NCI-H1694 treated with DMSO at 0.1 percent for 48 hours (cell line): ENCODE results near the gene TAOK2.

Experiments
- DNase-seq: peaks from one replicate; lab custom pipeline; 2025; lab: John Stamatoyannopoulos, UW

TAOK2 gene

DNA sequence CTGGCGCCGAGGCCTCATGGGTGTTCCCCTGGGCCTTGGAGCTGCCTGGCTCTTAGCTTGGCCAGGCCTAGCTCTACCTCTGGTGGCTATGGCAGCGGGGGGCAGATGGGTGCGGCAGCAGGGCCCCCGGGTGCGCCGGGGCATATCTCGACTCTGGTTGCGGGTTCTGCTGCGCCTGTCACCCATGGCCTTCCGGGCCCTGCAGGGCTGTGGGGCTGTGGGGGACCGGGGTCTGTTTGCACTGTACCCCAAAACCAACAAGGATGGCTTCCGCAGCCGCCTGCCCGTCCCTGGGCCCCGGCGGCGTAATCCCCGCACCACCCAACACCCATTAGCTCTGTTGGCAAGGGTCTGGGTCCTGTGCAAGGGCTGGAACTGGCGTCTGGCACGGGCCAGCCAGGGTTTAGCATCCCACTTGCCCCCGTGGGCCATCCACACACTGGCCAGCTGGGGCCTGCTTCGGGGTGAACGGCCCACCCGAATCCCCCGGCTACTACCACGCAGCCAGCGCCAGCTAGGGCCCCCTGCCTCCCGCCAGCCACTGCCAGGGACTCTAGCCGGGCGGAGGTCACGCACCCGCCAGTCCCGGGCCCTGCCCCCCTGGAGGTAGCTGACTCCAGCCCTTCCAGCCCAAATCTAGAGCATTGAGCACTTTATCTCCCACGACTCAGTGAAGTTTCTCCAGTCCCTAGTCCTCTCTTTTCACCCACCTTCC is 13.9 kb downstream of the TAOK2 start:
- no peak for DNase-seq

DNA sequence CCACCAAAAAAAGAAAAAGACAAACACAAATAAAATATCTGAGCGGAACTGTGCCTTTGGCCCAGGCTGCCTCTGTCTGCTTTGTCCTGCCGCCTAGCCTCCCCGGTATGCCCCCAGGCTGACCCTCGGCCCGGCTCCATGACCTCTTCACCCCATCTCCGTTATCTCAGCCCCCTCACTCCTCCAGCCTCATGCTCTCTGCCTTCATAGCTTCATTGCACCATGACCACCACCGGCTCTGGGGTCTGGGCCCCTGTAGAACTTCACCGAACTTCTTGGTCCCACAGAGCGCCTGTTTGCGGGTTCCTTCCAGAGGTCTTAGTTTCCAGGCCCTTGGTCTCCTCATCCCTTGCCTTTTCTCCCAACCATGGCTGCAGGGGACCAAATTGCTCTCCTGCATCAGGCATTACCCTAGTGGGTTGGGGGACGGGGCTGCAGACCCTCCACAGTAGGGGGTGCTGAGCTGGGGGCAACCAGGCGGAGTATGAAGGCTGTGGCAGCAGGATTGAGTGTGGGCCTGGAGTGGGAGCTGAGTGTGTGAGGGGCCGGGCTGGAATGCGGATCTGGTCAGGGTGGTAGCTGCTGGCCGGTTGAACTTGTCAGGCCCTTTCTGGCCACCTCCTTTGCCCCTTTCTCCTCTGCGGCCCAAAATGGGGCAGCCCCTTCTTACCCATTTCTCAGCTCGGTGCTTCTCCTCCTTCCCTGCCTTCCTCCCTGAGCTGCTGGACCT is 14.8 kb downstream of the TAOK2 start:
- DNase-seq, result no peak

DNA sequence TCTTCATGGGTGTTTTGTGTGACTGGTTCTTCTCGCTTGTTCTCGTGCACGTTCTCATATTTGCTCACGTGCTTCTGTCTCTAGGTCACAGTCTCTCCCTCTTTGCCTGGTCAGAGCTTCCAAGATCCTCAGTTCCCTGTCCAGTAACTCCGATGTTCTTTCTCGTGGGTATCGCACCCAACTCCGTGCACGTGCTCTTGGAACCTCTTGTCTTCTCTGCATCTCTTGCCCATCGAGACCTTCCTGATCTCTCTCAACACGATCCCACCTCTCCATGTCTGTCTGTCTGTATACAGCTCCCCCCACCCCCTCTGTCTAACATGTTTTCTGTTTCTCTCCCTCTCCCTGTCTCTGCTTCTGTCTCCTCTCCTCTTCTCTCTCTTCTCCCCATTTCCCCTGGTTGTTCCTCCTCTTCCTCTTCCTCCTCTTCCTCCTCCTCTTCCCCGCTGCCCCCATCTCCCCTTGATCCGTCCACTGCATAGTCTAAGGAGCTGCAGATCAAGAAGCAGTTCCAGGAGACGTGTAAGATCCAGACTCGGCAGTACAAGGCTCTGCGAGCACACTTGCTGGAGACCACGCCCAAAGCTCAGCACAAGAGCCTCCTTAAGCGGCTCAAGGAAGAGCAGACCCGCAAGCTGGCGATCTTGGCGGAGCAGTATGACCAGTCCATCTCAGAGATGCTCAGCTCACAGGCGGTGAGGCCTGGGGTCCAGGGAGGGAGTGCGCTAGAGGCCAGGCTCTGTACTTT is 15.6 kb downstream of the TAOK2 start:
- no peak for DNase-seq

DNA sequence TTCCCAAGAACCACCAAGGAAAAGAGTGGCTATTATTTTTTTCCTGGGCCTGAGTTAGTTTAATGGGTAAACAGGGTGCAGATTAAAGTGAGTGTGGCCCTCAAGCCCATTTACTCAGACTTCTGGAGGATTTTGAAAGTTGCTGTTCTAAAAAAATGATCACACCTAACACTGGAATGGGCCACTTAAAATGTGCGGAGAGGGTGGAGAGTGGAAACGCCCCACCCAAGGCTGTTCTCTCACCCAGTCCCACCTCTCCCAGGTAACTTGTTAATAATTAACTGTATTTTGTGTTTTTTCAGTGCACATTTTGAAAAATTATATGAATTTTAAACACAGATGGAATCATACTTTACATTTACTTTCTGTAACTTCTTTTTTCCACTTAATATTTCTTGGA is 16.4 kb downstream of the TAOK2 start:
- DNase-seq, result no peak

DNA sequence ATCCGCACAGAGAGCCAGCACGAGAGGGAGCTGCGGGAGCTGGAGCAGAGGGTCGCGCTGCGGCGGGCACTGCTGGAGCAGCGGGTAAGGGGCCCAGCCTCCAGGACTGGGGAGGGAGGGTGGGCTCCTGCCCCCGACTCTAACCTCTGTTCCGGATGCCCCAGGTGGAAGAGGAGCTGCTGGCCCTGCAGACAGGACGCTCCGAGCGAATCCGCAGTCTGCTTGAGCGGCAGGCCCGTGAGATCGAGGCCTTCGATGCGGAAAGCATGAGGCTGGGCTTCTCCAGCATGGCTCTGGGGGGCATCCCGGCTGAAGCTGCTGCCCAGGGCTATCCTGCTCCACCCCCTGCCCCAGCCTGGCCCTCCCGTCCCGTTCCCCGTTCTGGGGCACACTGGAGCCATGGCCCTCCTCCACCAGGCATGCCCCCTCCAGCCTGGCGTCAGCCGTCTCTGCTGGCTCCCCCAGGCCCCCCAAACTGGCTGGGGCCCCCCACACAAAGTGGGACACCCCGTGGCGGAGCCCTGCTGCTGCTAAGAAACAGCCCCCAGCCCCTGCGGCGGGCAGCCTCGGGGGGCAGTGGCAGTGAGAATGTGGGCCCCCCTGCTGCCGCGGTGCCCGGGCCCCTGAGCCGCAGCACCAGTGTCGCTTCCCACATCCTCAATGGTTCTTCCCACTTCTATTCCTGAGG is 17.4 kb downstream of the TAOK2 start:
- DNase-seq, result no peak

DNA sequence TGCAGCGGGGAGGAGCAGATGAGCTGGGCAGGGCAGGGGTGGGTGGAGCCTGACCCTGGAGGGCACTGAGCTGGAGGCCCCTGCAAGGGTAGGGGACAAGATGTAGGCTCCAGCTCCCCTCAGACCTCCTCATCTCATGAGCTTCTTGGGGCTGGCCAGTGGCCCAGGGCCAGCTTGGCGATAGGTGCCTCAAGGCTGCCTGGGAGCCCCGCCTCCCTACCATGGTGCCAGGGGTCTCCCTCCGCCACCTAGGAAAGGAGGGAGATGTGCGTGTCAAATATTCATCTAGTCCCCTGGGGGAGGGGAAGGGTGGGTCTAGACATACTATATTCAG is 17.9 kb downstream of the TAOK2 start:
- no peak for DNase-seq

DNA sequence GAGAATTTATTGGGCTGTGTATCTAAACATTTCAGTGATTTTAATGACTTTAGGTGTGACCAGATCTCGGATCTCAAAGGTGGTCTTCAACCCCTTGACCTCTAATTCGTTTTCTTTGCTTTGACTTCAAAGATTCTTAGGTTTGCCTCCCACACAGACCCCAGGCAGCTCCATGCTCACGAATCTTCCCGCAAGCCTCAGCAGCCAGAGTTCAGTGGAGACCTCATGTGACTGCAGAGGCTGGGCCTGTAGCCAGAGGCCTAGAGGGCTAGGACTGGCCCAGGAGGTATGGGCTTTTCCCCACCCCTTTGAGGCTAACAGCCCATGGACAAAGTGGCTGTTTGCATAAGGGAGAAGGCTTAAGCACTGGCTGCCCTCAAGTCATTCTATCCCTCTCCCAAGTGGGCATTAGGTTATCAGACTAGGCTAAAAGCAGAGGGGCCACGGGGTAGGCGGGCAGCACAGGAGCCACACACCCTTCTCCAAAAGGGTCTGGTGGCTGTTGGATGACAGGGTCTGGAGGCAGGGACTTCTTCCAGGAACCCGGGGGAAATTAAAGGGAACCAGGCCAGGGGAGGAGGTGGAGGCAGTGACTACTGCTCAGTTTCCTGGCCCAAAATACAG is 18.8 kb downstream of the TAOK2 start:
- no peak for DNase-seq

DNA sequence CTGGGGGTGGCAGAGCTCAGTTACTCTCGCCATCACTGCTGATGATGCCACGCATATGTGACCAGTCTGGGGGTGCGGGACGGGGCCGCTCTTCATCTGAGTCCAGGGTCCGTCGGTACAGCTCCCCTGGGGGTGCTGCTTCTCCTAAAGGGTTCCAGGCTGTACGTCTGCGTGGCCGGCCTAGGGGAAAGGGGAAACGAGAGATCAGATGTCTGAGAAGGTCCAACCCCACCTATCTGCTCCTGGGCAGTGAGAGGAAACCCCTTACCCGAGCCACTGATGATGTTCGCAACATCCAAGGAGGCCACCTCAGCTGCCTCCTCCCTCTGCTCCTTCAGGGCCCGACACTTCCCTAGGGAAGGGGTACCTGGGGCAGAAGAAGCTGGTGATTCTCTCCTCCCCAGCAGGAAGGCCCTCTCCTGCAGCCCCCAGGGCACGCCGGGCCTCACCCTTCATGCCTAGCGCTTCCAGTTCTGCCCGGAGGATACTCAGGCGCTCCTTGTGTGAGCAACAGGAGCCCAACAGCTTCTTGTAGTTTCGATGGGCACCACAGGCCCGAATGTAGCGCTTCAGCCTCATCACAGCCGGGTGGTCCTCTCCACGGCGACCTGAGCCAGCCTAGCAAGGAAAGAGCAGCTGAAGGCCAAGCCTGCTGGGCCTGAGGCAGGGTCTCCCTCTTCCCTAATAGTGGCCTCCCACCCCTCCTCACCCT is 19.7 kb downstream of the TAOK2 start:
- DNase-seq, result no peak

DNA sequence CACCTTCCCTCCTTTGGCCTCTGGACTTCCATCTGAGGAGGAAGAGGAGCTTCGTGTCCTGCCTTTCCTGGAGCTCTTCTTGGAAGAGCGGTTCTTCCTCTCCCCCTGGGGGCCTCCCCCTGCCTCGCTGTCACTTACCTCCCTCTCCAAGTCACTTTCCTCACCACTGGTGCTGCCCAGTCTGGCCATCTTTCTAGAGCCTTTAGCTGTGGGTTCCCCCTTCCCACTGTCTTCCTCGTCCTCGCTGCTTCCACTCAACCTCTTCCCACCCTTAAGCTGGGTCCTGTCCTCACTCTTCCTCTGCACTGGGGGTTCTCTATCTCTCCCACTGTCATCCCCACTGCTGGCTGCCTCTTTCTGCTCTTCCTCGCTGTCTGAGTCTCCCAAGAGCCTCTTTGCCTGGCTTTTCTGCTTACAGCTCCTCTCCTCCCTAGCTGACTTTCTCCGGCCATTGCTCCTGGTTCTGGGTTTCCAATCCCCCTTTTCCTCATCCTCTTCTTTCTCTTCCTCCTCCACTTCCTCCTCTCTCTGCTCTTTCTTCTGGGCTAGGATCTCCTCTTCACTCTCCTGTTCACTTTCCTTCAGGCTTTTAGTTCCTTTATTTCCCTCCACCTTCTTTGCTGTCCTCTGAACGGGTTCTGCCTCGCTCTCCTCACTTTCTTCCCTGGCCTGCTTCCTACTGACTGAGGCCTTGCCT is 20.4 kb downstream of the TAOK2 start:
- no peak for DNase-seq

DNA sequence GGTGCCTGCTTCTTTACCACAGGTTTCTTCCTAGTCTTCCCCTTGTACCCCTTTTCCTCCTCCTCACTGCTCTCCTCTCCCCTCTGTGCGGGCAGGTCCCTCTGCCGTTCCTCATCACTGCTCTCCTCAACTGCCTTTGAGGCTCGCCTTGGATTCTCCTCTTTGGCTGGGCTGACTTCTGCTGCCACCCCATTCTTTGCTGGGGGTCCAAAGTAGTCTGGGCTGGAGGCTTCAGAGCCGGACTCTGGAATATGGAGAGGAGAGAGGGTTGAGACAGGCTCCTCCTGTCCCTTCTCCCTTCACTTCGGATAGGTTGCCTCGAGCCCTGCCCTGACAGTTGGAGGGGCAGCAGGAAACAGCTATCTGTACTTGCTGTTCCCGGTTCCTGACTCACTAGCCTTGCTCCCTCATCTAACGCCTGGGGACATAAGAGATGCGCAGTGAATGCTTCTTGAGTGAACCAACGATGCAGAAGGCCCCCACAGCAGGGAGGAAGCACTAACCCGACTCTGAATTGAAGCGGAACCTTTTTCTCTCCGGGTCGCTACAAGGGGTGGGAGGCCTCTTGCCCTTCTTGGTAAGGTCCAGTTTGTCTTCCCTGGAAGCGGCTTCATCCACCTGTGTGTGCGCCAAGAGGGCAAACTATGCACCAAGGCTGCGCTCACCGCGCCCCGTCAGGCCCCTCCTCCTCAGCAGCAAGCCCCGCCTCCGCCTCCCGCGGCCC is 21.1 kb downstream of the TAOK2 start:
- DNase-seq, result no peak

DNA sequence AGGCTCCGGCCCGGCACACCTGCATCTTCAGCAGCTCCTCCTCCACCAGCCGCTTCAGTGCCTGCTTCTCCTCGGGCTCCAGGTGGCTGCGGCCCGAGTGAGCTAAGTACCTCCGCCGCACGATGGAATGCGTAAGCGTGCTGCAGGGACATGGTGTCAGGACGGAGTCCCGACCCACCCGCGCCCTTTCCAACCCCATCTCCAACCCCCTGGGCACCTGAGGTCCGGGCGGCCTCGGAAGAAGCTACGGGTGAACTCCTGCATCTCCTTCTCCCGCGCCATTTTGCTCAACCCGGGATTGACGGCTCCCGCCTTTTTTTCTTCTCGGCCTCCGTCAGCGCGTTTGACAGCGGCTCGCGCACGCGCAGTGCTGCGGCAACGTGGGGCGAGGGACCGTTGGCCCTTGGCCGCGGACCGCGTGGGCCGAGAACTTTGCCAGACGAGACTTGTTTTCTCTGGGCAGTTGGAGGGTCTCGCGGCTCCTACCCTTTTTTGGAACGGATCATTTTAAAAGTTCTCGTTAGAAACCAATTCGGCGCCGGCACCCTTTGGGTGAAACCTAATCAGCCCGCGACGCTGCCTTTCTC is 21.7 kb downstream of the TAOK2 start, which contains the start of gene HIRIP3:
HIRIP3 (minus strand) TSS at position 294 of the 587 bp plus-strand sequence; CDS start at position 282, 12 bp downstream.
- peak; percentile 58 for DNase-seq

DNA sequence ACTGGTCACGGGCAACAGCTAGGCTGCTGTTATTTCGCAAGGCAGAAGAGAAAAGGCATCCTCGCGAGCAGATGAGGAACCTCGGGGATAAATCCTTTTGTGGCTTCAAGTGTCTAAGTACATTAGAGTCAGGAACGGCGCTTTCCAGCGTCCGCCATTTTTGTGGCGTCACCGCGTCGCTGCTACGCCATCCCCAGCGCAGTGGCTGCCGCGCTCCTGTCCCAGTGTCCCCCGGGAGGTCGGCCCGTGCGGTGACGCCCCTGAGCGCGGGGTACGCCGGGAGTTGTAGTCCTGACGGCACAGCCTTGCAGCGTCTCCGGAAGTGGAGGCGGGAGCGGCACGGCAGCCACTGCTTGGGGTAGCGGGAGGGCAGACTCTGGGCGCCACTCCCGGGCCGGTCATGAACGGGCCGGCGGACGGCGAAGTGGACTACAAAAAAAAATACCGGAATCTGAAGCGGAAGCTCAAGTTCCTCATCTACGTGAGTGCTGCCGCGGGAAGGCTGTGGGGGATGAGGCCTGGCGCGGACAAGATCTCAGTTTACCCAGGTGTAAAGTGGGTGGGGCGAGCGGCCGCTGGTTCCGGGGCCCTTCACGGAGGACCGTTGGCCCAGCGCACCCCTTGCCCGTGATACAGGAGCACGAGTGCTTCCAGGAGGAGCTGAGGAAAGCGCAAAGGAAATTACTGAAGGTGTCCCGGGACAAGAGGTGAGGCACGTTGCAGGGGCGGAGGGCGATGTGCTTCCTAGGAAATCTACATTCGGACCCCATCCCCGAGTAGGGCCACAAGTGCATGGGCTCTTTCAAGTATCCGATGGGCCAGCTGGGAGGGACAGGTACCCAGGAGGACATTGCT is 22.5 kb downstream of the TAOK2 start, which contains the start of gene INO80E:
INO80E (plus strand) TSS at position 331 of the 855 bp plus-strand sequence; CDS start at position 401, 70 bp downstream.
- peak; percentile 90 for DNase-seq

DNA sequence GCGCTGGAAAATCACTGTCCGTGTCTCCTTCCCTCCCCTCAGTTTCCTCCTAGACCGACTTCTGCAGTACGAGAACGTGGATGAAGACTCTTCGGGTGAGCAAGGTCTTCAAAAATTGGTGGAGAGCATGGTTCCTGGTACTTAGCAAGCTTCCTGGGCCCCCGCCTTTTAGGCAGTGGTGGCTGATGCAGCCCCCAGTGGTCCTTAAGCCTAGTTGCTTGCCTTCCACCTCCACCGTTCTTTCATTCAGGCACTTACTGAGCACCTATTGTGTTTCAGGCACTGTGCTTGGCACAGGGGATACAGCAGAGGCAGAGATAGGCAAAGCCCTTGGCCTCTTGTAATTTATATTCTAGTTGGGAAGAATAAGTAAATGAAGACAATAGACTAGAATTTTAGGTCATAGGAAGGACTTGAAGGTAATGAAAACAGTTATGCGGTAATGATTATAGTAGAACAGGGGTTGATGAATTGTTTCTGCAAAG is 23.1 kb downstream of the TAOK2 start:
- DNase-seq, result peak; percentile 2

DNA sequence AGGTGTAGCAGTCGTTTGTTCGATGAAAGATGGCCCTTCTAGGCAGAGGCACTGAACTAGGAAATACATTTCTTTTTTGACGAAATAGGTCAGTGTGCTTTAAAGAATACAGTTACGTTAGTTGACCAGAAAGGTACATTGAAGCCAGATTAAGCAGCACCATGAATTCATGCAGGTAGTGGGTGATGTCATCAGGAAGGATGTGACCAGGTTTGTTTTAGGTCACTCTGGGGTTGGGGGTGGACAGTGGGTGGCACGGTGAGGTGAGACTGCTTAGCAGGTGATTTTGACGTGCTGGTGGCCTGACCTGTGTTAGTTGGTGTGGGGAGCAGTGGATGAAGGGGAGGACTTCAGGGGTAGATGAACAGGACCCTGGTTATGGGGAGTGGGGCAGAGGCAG is 25.9 kb downstream of the TAOK2 start:
- DNase-seq, result no peak

DNA sequence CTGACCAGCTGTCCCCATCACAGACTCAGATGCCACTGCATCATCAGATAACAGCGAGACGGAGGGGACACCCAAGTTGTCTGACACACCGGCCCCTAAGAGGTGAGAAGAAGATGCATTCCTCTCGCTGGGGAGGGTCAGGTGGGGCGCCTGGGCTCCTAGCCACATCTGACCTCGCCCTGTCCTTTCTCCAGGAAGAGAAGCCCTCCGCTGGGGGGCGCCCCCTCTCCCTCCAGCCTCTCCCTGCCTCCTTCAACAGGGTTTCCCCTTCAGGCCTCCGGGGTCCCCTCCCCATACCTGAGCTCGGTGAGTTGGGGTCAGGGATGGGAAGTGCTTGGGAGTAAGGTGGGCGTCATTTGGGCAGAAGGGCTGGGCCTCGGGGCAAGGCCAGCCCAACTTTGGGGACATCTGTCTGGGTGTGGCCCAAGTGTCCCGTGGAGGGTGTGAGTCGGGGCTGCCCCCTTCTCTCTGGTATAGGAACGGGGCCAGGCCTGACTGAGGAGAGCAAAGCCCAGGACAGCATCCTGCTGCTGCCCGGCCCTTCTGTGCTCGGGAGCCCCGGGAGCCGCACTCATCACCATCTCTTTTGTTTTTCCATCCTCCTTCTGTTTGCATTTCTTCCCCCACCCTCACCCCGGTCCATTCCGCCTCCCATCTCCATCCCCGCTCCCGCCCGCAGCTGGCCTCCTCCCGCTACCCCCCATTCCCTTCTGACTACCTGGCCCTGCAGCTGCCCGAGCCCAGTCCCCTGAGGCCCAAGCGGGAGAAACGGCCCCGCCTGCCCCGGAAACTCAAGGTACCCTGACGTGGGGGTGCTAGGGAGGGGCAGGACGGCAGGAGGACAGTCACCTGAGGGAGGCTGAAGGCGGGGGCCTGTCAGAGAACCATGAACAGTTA is 27.3 kb downstream of the TAOK2 start:
- no peak for DNase-seq

DNA sequence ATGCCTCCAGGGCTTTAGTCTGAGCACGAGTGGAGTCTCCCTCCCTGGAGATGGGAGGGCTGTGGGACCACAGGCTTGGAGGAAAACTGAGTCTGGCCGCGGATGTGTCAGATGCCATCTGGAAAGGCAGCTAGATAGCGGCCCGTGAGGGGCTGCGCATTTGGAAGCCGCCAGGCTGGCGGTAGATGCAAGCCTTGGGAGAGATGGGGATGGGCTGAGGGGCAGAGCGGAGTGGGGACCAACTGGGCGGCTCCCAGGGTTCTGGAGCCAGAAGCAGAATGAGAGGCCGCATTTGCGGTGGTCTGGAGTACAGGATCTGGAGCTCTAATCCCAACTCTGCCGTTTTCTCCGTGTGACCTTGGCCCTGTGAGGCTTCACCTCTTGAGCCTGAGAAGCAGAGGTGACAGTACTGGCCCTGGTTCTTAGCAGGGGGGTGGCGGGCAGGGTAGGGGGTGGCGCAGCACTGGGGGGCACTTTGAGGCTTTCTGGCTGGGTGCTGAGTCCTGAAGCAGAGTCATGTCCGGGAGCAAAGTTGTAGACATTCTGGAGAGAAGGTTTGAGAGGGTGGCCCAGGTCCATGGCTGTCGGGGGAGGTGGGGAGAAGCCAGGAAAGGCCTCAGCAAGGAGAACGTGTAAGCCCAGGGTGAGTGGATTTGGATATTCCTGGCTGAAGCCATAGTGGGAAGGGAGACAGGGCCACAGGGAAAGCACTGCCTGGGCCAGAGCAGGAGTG is 29.1 kb downstream of the TAOK2 start:
- DNase-seq, result no peak
